Endothelial cell of umbilical vein (primary cell): ENCODE results near the gene UNC5C. TPM values are rescaled to one million over a fixed set of nuclear protein-coding genes. Genes with fewer than 3 reads are reported as not detected.

Source experiments
- BruUV-seq: library from RNA; stranded (reverse); fragments of 400-500 nt; replicated peaks from 2 replicates; lab custom pipeline; 2021; lab: Mats Ljungman, UMichigan
- CTCF ChIA-PET: fragments of 300-600, 350-600 bp; sonication (Branson Sonifier 250); formaldehyde crosslinking; loops from one replicate; lab custom pipeline; 2021; ENCODE audit warnings: antibody characterized with exemption, inconsistent platforms; lab: Charles Lee
- POLR2A ChIA-PET: fragments of 300-600, 350-600 bp; sonication (Branson Sonifier 250); formaldehyde crosslinking; loops from one replicate; lab custom pipeline; 2021; ENCODE audit warnings: antibody characterized with exemption, inconsistent platforms; lab: Charles Lee
- DNase-seq: peaks from one replicate; pipeline ENCODE4 v3.0.0-alpha.2; 2011; ENCODE audit warnings: low read depth, low spot score
- FAIRE-seq: peaks from 2 replicates; lab custom pipeline; 2011; peaks lifted over from hg19 to GRCh38; lab: Jason Lieb, UNC
- H2AFZ ChIP-seq: 2 replicates; pipeline ENCODE4 v1.6.0; 2012; ENCODE audit warnings: low read depth, low read length, control low read depth, inconsistent platforms
- H3K27ac ChIP-seq: 2 replicates; pipeline ENCODE4 v1.5.1; 2011; ENCODE audit warnings: low read depth, mild to moderate bottlenecking, control low read depth, low read length, moderate library complexity; ENCODE audit not compliant: insufficient read depth
- H3K27me3 ChIP-seq, 2 experiments: 2 replicates each; pipeline versions ENCODE4 v1.6.0 to v1.6.1; 2011; ENCODE audit warnings: low read length in 2 of 2, mixed read lengths in 1 of 2; ENCODE audit not compliant: control insufficient read depth in 2 of 2, insufficient read depth in 2 of 2
- H3K36me3 ChIP-seq, 2 experiments: 2 replicates in 1 of 2; 3 replicates in 1 of 2; pipeline ENCODE4 v1.5.1; 2011; ENCODE audit warnings: low read length in 2 of 2, mild to moderate bottlenecking in 1 of 2, moderate library complexity in 1 of 2; ENCODE audit not compliant: control insufficient read depth in 2 of 2, insufficient read depth in 2 of 2; ENCODE audit errors: extremely low read depth in 1 of 2
- H3K4me1 ChIP-seq: 3 replicates; pipeline ENCODE4 v1.5.1; 2011; ENCODE audit warnings: mild to moderate bottlenecking, low read length; ENCODE audit not compliant: control insufficient read depth, insufficient read depth; ENCODE audit errors: extremely low read depth
- H3K4me2 ChIP-seq: 2 replicates; pipeline ENCODE4 v1.6.1; 2011; ENCODE audit warnings: low read length, control low read depth, mixed read lengths; ENCODE audit not compliant: insufficient read depth
- H3K4me3 ChIP-seq, 3 experiments: fragments of 200-600 bp in 1 of 3; sonication (generic), shearing (Covaris generic) in 1 of 3; replicated peaks in 1 of 3; 2 replicates each; pipeline ENCODE4 v1.5.1; 2011 to 2016; ENCODE audit warnings: control low read depth in 3 of 3, low read length in 3 of 3, mild to moderate bottlenecking in 2 of 3, inconsistent platforms in 1 of 3, low read depth in 1 of 3, moderate library complexity in 1 of 3; ENCODE audit not compliant: insufficient read depth in 1 of 3
- H3K79me2 ChIP-seq: 2 replicates; pipeline ENCODE4 v1.6.0; 2012; ENCODE audit warnings: low read length, inconsistent platforms; ENCODE audit not compliant: control insufficient read depth, insufficient read depth
- H3K9ac ChIP-seq: replicated peaks from 2 replicates; pipeline ENCODE3; 2011; ENCODE audit warnings: low read length, control low read depth; ENCODE audit not compliant: insufficient read depth; ENCODE audit errors: extremely low read depth
- H3K9me1 ChIP-seq: replicated peaks from 3 replicates; pipeline ENCODE4 v1.6.0; 2011; ENCODE audit warnings: mild to moderate bottlenecking, low read length; ENCODE audit not compliant: control insufficient read depth, insufficient read depth; ENCODE audit errors: extremely low read depth
- H3K9me3 ChIP-seq: replicated peaks from 2 replicates; pipeline ENCODE4 v1.5.1; 2012; ENCODE audit warnings: low read length, inconsistent platforms; ENCODE audit not compliant: control insufficient read depth, insufficient read depth
- H4K20me1 ChIP-seq: replicated peaks from 2 replicates; pipeline ENCODE3; 2011; ENCODE audit warnings: mild to moderate bottlenecking, low read length; ENCODE audit not compliant: control insufficient read depth, insufficient read depth; ENCODE audit errors: extremely low read depth
- CTCF ChIP-seq, 2 donors: IDR thresholded peaks; 1 replicate in 1 of 2; 2 replicates in 1 of 2; pipeline ENCODE4 v1.5.1; 2011; ENCODE audit warnings: low read length in 2 of 2, mild to moderate bottlenecking in 2 of 2, moderate library complexity in 2 of 2, control low read depth in 1 of 2, inconsistent platforms in 1 of 2, low read depth in 1 of 2; ENCODE audit not compliant: insufficient read depth in 1 of 2; ENCODE audit errors: extremely low read depth in 1 of 2
- EZH2 ChIP-seq: IDR thresholded peaks from 2 replicates; pipeline ENCODE4 v1.6.1; 2012; ENCODE audit warnings: borderline replicate concordance, low read depth, mild to moderate bottlenecking, moderate library complexity, low read length, inconsistent platforms; ENCODE audit not compliant: severe bottlenecking
- FOS ChIP-seq: IDR thresholded peaks from 2 replicates; pipeline ENCODE4 v1.6.1; 2011; ENCODE audit warnings: mild to moderate bottlenecking, low read length, moderate library complexity, borderline replicate concordance; ENCODE audit not compliant: insufficient read depth
- GATA2 ChIP-seq: IDR thresholded peaks from 2 replicates; pipeline ENCODE4 v1.7.0; 2011; ENCODE audit warnings: low read depth, mild to moderate bottlenecking, moderate library complexity, mixed read lengths, low read length; ENCODE audit not compliant: insufficient read length, insufficient read depth
- JUN ChIP-seq: IDR thresholded peaks from 2 replicates; pipeline ENCODE4 v1.6.1; 2011; ENCODE audit warnings: borderline replicate concordance, low read depth; ENCODE audit not compliant: insufficient read length, insufficient read depth
- MAX ChIP-seq: IDR thresholded peaks from 2 replicates; pipeline ENCODE4 v1.6.1; 2011; ENCODE audit not compliant: insufficient read depth, insufficient read length
- MYC ChIP-seq: IDR thresholded peaks from one replicate; pipeline ENCODE4 v1.6.1; 2011; ENCODE audit warnings: mild to moderate bottlenecking, low read depth, low read length
- POLR2A ChIP-seq: IDR thresholded peaks from 2 replicates; pipeline ENCODE4 v1.6.1; 2012; ENCODE audit warnings: low read depth, mild to moderate bottlenecking, control low read depth, low read length
- POLR2AphosphoS5 ChIP-seq: IDR thresholded peaks from 2 replicates; pipeline ENCODE4 v1.6.1; 2012; ENCODE audit warnings: low read depth, mild to moderate bottlenecking, control low read depth, low read length, moderate library complexity; ENCODE audit not compliant: insufficient read depth
- dilution Hi-C: fragments of 300-500 bp; cut with MboI; formaldehyde crosslinking; loops from one replicate; pipeline ENCODE4 v1.15.0; 2019; ENCODE audit warnings: low sequenced_read_pairs; ENCODE audit not compliant: extremely low pct_ligation_motif_present
- intact Hi-C: fragments of 100-400 bp; cut with micrococcal nuclease; formaldehyde crosslinking; loops from one replicate; pipeline ENCODE4 v1.10.0; 2022
- polyA plus RNA-seq, 4 experiments: library from polyadenylated mRNA; depleted of rRNA in 3 of 4; stranded (reverse) in 3 of 4; unstranded in 1 of 4; fragments of >200 nt; gene quantifications; 2 replicates each; pipeline versions ENCODE4 v1.2.1 to v1.2.3, GENCODE V29; 2011 to 2012; ENCODE audit warnings: missing spikeins in 1 of 4
- total RNA-seq: library from RNA; stranded (reverse); gene quantifications from 2 replicates; pipeline ENCODE4 v1.2.3, GENCODE V29; 2021

Gene UNC5C
- total and polyA plus RNA-seq, 2 donors (not counting 3 experiments of a cell fraction or from before 2014, with no cell fraction given), result 0.44 to 0.53 TPM

GRCh38 chr4:95594629-95595028, 45.9 kb upstream of the UNC5C start:
- no TSS peak for BruUV-seq
- Histone ChIP-seq H3K79me2 (no peaks in the 10 kb centered on the region), H3K9me1 (no peaks in the 10 kb centered on the region), H3K27ac (no peak overlapping the region), H3K4me1 (no peaks in the 10 kb centered on the region), H3K9me3 (no peaks in the 10 kb centered on the region), H3K4me2 (no peak overlapping the region), H3K4me3 (no peak overlapping the region), H3K9ac (no peak overlapping the region), H3K36me3 (no peaks in the 10 kb centered on the region), H4K20me1 (no peaks in the 10 kb centered on the region), H2AFZ (no peak overlapping the region), H3K27me3 (no peaks in the 10 kb centered on the region)
- ChIA-PET CTCF (interaction anchor here (1.4 kb wide), 1 partner anchor 42 kb away, joined by 3 read pairs; no protein-coding TSS in a partner anchor), POLR2A (no interaction called here)
- dilution Hi-C loops, result no loop called here
- DNase-seq (no peak), FAIRE-seq (no peak)
- intact Hi-C loops, result no loop called here
- TF ChIP-seq EZH2, result no peak

- H3K9me1 ChIP-seq, result no peaks in the 10 kb centered on the region
- no peaks in the 10 kb centered on the region for H3K4me1 ChIP-seq
- no peak for FAIRE-seq
- CTCF ChIA-PET, result interaction anchor here (1.4 kb wide), 1 partner anchor 43 kb away, joined by 3 read pairs; no protein-coding TSS in a partner anchor
- no peaks in the 10 kb centered on the region for H3K36me3 ChIP-seq
- POLR2A ChIA-PET, result no interaction called here
- TF ChIP-seq FOS (no peak), EZH2 (no peak), JUN (no peak), MAX (no peak), MYC (no peak), CTCF (IDR thresholded peaks at IDR 0.05; ENCODE audit: extremely low read depth in 1 of 2, insufficient read depth in 1 of 2, low read depth in 1 of 2, low read length in 2 of 2) (no peak), POLR2AphosphoS5 (no peak), GATA2 (no peak), POLR2A (no peak)
- no peaks in the 10 kb centered on the region for H4K20me1 ChIP-seq
- no peak overlapping the region for H3K4me3 ChIP-seq
- H3K27me3 ChIP-seq, result no peaks in the 10 kb centered on the region
- no peak overlapping the region for H3K4me2 ChIP-seq
- intact Hi-C loops, result no loop called here
- H2AFZ ChIP-seq, result no peak overlapping the region
- H3K9ac ChIP-seq, result no peak overlapping the region
- DNase-seq, result no peak
- H3K27ac ChIP-seq, result no peak overlapping the region
- dilution Hi-C loops, result no loop called here
- no TSS peak for BruUV-seq
- H3K79me2 ChIP-seq, result no peaks in the 10 kb centered on the region
- H3K9me3 ChIP-seq, result no peaks in the 10 kb centered on the region
Measured at GRCh38 chr4:95594013-95594412, 45.2 kb upstream of the UNC5C start.
